ENCODE results near the gene CXCR5.

DNA sequence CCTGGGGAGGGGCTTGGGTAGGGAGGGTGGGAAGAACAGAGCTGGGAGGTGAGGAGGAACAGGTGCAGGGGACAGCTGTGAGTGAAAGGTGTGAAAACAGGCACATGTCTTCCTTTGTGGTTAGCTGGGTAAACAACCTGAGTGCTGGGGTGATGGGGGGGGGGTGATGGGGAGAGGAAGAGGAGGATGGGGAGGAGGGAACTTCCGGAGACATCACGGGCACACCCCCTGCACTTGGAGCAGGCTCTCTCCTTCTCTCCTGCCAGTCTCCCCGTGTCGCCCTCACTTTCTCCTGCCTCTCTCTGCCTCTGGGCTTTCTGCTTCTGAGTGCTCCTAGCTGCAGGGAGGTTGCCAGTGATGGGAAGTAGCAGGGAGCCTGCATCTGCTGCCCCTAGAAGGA lies 8.8 kb downstream of the CXCR5 start:
- TF ChIP-seq, protein P1, sequence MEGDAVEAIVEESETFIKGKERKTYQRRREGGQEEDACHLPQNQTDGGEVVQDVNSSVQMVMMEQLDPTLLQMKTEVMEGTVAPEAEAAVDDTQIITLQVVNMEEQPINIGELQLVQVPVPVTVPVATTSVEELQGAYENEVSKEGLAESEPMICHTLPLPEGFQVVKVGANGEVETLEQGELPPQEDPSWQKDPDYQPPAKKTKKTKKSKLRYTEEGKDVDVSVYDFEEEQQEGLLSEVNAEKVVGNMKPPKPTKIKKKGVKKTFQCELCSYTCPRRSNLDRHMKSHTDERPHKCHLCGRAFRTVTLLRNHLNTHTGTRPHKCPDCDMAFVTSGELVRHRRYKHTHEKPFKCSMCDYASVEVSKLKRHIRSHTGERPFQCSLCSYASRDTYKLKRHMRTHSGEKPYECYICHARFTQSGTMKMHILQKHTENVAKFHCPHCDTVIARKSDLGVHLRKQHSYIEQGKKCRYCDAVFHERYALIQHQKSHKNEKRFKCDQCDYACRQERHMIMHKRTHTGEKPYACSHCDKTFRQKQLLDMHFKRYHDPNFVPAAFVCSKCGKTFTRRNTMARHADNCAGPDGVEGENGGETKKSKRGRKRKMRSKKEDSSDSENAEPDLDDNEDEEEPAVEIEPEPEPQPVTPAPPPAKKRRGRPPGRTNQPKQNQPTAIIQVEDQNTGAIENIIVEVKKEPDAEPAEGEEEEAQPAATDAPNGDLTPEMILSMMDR (IDR thresholded peaks at IDR 0.05), result no peak
- TF ChIP-seq POLR2AphosphoS5 (IDR thresholded peaks at IDR 0.05), result no peak
- TF ChIP-seq POLR2A (IDR thresholded peaks at IDR 0.05; ENCODE audit: low read depth), result no peak
- TF ChIP-seq EP300 (IDR thresholded peaks at IDR 0.05), result no peak

Measured in esophagus muscularis mucosa (tissue), 4 donors.